Caco-2 (cell line): ENCODE data around the gene SNAPC4. TPM values are rescaled to one million over a fixed set of nuclear protein-coding genes. Genes with fewer than 3 reads are reported as not detected.

Source experiments
- BruUV-seq: library from RNA; stranded (reverse); fragments of 400-500 nt; replicated peaks from 2 replicates; lab custom pipeline; 2021; lab: Mats Ljungman, UMichigan
- CTCF ChIA-PET: fragments of 300-600 bp; sonication (Branson Sonifier 250); formaldehyde crosslinking; loops from one replicate; lab custom pipeline; 2022; ENCODE audit warnings: antibody characterized with exemption; lab: Charles Lee
- POLR2A ChIA-PET: fragments of 300-600 bp; sonication (Branson Sonifier 250); formaldehyde crosslinking; loops from one replicate; lab custom pipeline; 2022; ENCODE audit warnings: antibody characterized with exemption; lab: Charles Lee
- DNase-seq, 2 experiments: peaks; one replicate each; pipeline versions ENCODE4 v3.0.0 to v3.0.0-alpha.2; 2020 to 2022
- H3K27me3 ChIP-seq: replicated peaks from 2 replicates; pipeline ENCODE4 v1.6.0; 2011; ENCODE audit warnings: low read length; ENCODE audit not compliant: control insufficient read depth, insufficient read depth
- H3K36me3 ChIP-seq: 2 replicates; pipeline ENCODE4 v1.5.1; 2011; ENCODE audit warnings: low read length; ENCODE audit not compliant: control insufficient read depth, insufficient read depth
- H3K4me1 ChIP-seq: fragments of 250-450 bp; sonication (Bioruptor Pico); 2 replicates; pipeline ENCODE4 v1.5.1; 2020; ENCODE audit warnings: mild to moderate bottlenecking
- H3K4me3 ChIP-seq: 2 replicates; pipeline ENCODE4 v1.5.1; 2011; ENCODE audit warnings: low read depth, mild to moderate bottlenecking, control low read depth, low read length
- H3K9me3 ChIP-seq: fragments of 250-450 bp; sonication (Bioruptor Pico); 2 replicates; pipeline ENCODE4 v1.5.1; 2020; ENCODE audit warnings: mild to moderate bottlenecking, moderate library complexity
- H3K27ac Mint-ChIP-seq: one replicate; pipeline ENCODE4 v1.8.0; 2022; ENCODE audit warnings: mixed read lengths; ENCODE audit not compliant: unreplicated experiment
- H3K27me3 Mint-ChIP-seq: one replicate; pipeline ENCODE4 v1.8.0; 2022; ENCODE audit warnings: mixed read lengths; ENCODE audit not compliant: insufficient read depth, unreplicated experiment
- H3K36me3 Mint-ChIP-seq: one replicate; pipeline ENCODE4 v1.8.0; 2022; ENCODE audit warnings: mild to moderate bottlenecking, mixed read lengths; ENCODE audit not compliant: insufficient read depth, unreplicated experiment
- H3K4me1 Mint-ChIP-seq: one replicate; pipeline ENCODE4 v1.8.0; 2022; ENCODE audit warnings: low read depth, mixed read lengths; ENCODE audit not compliant: unreplicated experiment
- H3K4me3 Mint-ChIP-seq: one replicate; pipeline ENCODE4 v1.8.0; 2022; ENCODE audit warnings: mild to moderate bottlenecking, moderate library complexity, mixed read lengths; ENCODE audit not compliant: unreplicated experiment
- H3K9me3 Mint-ChIP-seq: one replicate; pipeline ENCODE4 v1.8.0; 2022; ENCODE audit warnings: mixed read lengths; ENCODE audit not compliant: unreplicated experiment
- CTCF ChIP-seq, 2 experiments: fragments of 200-600 bp in 1 of 2; IDR thresholded peaks; 1 replicate in 1 of 2; 2 replicates in 1 of 2; pipeline versions ENCODE4 v1.5.1 to v1.8.0; 2011 to 2022; ENCODE audit warnings: antibody characterized with exemption in 1 of 2, control low read depth in 1 of 2, inconsistent platforms in 1 of 2, low read depth in 1 of 2, low read length in 1 of 2, mild to moderate bottlenecking in 1 of 2, moderate library complexity in 1 of 2; ENCODE audit not compliant: insufficient read depth in 1 of 2, severe bottlenecking in 1 of 2, unreplicated experiment in 1 of 2
- intact Hi-C: fragments of 100-400 bp; cut with micrococcal nuclease; formaldehyde crosslinking; loops from one replicate; pipeline ENCODE4 v1.10.0; 2022; ENCODE audit not compliant: unreplicated experiment
- total RNA-seq: library from RNA; stranded (reverse); gene quantifications from 2 replicates; pipeline ENCODE4 v1.2.3, GENCODE V29; 2022

Gene SNAPC4
- total RNA-seq, 1 experiment from 2014 or later: 15.3 TPM

GRCh38 chr9:136357202-136357725, 42.7 kb downstream of the SNAPC4 start:
- H3K4me3 Mint-ChIP-seq: no peak overlapping the region
- no peaks in the 10 kb centered on the region for H3K27me3 Mint-ChIP-seq
- ChIA-PET CTCF (no interaction called here), POLR2A (no interaction called here)
- no peak overlapping the region for H3K27ac Mint-ChIP-seq
- H3K4me1 ChIP-seq: peaks cover 12% of the 10 kb centered on the region
- no peak for DNase-seq
- H3K27me3 ChIP-seq: no peaks in the 10 kb centered on the region
- no peak for TF ChIP-seq CTCF (IDR thresholded peaks at IDR 0.05; ENCODE audit: insufficient read depth in 1 of 2, low read depth in 1 of 2, low read length in 1 of 2, severe bottlenecking in 1 of 2, unreplicated experiment in 1 of 2)
- no peaks in the 10 kb centered on the region for H3K4me1 Mint-ChIP-seq
- H3K4me3 ChIP-seq: no peak overlapping the region
- H3K36me3 Mint-ChIP-seq: peaks cover 57% of the 10 kb centered on the region
- BruUV-seq: no TSS peak
- H3K9me3 ChIP-seq: no peaks in the 10 kb centered on the region
- intact Hi-C loops: no loop called here
- H3K9me3 Mint-ChIP-seq: no peaks in the 10 kb centered on the region
- no peaks in the 10 kb centered on the region; the same call in 1 of the 2 replicates for H3K36me3 ChIP-seq

DNA sequence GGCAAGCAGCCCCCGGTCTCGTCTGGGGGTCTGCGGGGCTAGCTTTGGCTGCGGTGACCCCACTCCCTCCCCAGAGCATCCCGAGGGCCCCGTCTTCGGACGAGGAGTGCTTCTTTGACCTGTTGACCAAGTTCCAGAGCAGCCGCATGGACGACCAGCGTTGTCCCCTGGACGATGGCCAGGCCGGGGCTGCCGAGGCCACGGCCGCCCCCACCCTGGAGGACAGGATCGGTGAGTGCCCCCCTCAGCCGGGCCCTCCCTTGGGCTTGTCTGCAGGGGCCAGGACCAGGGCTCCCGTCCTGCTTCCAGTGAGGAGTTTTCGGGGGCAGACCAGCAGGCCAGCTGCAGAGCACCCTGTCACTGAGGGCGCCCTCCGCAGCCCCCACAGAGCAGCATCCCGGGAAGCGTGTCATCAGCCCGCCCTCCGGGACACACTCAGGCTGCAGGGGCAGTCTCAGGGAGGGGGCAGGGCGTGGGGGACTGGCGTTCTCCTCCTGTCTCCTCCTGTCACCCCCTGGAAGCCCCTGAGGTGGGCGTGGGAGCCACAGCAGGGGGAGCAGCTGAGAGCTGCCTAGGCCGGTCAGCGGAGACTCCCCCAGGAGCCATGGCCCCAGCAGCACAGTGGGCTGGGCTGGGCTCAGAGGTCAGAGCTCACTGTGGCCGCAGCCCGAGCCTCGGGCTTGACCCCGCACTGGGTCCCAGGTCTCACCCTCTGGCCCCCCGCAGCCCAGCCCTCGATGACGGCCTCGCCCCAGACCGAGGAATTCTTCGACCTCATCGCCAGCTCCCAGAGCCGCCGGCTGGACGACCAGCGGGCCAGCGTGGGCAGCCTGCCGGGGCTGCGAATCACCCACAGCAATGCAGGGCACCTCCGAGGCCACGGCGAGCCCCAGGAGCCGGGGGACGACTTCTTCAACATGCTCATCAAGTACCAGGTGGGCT, 44.1 kb downstream of the SNAPC4 start:
- Histone ChIP-seq H3K4me1 (peaks cover 12% of the 10 kb centered on the region), H3K27me3 (no peaks in the 10 kb centered on the region), H3K4me3 (no peak overlapping the region), H3K36me3 (no peaks in the 10 kb centered on the region; the same call in 1 of the 2 replicates), H3K9me3 (no peaks in the 10 kb centered on the region)
- Mint-ChIP-seq H3K27ac (no peak overlapping the region), H3K36me3 (peaks cover 48% of the 10 kb centered on the region), H3K9me3 (no peaks in the 10 kb centered on the region), H3K4me1 (no peaks in the 10 kb centered on the region), H3K27me3 (no peaks in the 10 kb centered on the region), H3K4me3 (no peak overlapping the region)
- no TSS peak for BruUV-seq
- TF ChIP-seq CTCF (IDR thresholded peaks at IDR 0.05; ENCODE audit: insufficient read depth in 1 of 2, low read depth in 1 of 2, low read length in 1 of 2, severe bottlenecking in 1 of 2, unreplicated experiment in 1 of 2): no peak
- intact Hi-C loops: no loop called here
- POLR2A ChIA-PET: no interaction called here
- DNase-seq: no peak
- CTCF ChIA-PET: no interaction called here

DNA sequence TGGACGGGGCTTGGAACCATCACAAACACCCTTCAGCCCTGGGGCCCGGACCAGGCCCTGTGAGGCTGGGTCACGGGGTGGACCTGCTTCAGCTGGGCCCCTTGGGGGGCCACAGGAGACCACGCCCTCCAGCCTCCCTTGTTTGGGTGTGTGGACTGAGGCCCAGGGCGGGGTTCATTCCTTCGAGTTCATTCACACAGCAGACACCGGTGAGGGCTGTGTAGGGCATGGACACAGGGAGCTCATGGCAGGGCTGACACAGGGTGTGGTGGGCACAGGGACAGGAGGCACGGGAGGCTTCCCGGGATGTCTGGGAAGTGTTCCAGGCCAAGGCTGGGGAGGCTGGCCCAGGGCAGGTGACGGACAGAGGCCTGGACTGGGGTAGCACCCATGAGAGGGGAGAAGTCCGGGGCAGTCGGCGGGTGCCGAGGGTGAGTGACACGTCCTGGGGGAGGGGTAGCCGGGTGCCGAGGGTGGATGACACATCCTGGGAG, 45.3 kb downstream of the SNAPC4 start:
- H3K4me3 Mint-ChIP-seq: no peak overlapping the region
- no TSS peak for BruUV-seq
- ChIA-PET CTCF (interaction anchor here (0.9 to 1.6 kb wide), 2 partner anchors 9 kb away, joined by 3 to 4 read pairs; partner anchors contain the start of gene DNLZ), POLR2A (no interaction called here)
- no peaks in the 10 kb centered on the region for H3K4me1 Mint-ChIP-seq
- no peaks in the 10 kb centered on the region for H3K9me3 ChIP-seq
- no peaks in the 10 kb centered on the region for H3K27me3 ChIP-seq
- intact Hi-C loops: no loop called here
- H3K4me1 ChIP-seq: peaks cover 12% of the 10 kb centered on the region
- DNase-seq: peak in 1 of 2 experiments; percentile 59
- H3K4me3 ChIP-seq: no peak overlapping the region
- H3K9me3 Mint-ChIP-seq: no peaks in the 10 kb centered on the region
- TF ChIP-seq CTCF (IDR thresholded peaks at IDR 0.05; ENCODE audit: insufficient read depth in 1 of 2, low read depth in 1 of 2, low read length in 1 of 2, severe bottlenecking in 1 of 2, unreplicated experiment in 1 of 2): no peak
- H3K36me3 Mint-ChIP-seq: peaks cover 43% of the 10 kb centered on the region
- no peaks in the 10 kb centered on the region for H3K27me3 Mint-ChIP-seq
- no peaks in the 10 kb centered on the region for H3K36me3 ChIP-seq
- H3K27ac Mint-ChIP-seq: peak overlapping the region; percentile 63
